HG03108 (cell line): ENCODE results near the gene PLCD1.
"Not testable (repeated sequence)": the region's sequence is repeated elsewhere in the genome, so short reads cannot be mapped to it uniquely, and the experiment has no call there.

ENCODE experiments used
- ATAC-seq: cut with Tn5 transposase; IDR thresholded peaks from one replicate; pipeline ENCODE4 v1.9.1; 2021; ENCODE audit warnings: moderate library complexity; ENCODE audit not compliant: unreplicated experiment

Gene PLCD1

GRCh38 chr3:38029400-38030125 is at the start of gene PLCD1:
Gene PLCD1, minus strand, starts transcription at chr3:38029642. Its CDS starts 103 bp downstream, at chr3:38029539.
- no peak for ATAC-seq

DNA sequence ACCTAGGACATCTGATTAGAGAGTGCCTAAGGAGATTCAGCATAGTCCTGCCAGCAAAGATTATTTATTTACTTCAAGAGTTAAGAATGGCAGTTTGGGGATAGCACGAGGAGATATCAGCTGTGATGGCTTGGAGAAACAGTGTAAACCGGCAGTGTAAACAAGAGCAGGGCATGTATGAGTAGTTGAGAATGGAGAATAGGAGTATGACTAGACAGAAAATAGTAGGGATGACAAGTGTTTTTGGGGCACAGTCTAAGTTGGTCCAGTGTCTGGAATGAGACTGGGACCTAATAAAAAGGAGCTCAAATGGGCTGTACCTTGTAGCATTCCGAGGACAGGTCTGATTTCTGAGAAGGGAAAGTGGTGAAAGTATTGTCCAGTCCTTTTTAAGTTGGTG is 47.6 kb upstream of the PLCD1 start:
- not testable (repeated sequence) for ATAC-seq

GRCh38 chr3:38070013-38070412 is 40.6 kb upstream of the PLCD1 start:
- ATAC-seq, result no peak

- ATAC-seq, result no peak
Measured at GRCh38 chr3:38067508-38068233, 38.2 kb upstream of the PLCD1 start.

GRCh38 chr3:38064453-38064852 is 35.0 kb upstream of the PLCD1 start:
- not testable (repeated sequence) for ATAC-seq

GRCh38 chr3:38062809-38063208 is 33.4 kb upstream of the PLCD1 start:
- ATAC-seq, result no peak

DNA sequence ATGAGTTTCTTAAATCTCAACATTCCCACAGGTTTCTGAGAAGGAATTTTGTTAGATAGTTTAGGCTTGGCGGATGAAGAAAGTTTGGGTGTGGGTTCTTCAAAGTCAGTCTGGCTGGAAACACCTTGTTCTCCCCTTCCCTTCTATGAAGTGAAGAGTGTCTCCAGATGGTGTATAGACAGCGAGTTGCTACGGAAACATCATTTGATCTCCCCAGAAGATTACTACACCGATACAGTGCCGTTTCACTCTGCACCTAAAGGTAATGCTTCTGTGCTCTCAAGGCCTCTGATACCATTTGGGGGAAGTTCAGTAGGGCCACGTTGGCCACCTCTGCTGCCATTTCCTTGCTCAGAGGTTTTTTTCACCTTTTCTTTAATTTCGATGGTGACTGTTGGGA is 30.1 kb upstream of the PLCD1 start:
- ATAC-seq, result no peak

GRCh38 chr3:38059148-38059547 is 29.7 kb upstream of the PLCD1 start:
- no peak for ATAC-seq

DNA sequence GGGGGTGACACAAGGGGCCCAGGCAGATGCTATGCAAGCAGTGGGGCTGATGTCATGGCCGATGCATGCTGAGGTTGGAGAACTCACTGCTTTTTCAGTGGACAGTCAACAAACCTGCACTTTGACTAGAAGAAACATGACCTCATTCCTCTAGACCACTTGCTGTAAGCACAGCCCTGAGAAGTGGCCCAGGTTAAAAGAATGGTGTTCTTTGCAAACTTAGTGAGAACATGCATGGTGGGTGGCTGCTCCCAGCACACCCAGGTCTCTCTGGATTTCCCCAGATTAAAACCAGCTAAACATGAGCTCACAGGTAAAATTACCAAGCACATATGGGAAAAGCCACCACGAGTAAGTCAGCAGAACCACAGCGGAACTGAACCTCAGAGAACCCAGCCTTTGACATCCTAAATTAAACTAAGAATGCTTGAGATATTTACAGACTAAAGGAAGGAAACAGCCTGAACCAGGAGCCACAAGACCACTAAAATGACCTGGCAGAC is 25.1 kb upstream of the PLCD1 start:
- no peak for ATAC-seq

- not testable (repeated sequence) for ATAC-seq
Measured at GRCh38 chr3:38053813-38054498, 24.5 kb upstream of the PLCD1 start.

- not testable (repeated sequence) for ATAC-seq
Measured at GRCh38 chr3:38053286-38053685, 23.8 kb upstream of the PLCD1 start.

- ATAC-seq, result no peak
Measured at GRCh38 chr3:38051131-38051530, 21.7 kb upstream of the PLCD1 start.

DNA sequence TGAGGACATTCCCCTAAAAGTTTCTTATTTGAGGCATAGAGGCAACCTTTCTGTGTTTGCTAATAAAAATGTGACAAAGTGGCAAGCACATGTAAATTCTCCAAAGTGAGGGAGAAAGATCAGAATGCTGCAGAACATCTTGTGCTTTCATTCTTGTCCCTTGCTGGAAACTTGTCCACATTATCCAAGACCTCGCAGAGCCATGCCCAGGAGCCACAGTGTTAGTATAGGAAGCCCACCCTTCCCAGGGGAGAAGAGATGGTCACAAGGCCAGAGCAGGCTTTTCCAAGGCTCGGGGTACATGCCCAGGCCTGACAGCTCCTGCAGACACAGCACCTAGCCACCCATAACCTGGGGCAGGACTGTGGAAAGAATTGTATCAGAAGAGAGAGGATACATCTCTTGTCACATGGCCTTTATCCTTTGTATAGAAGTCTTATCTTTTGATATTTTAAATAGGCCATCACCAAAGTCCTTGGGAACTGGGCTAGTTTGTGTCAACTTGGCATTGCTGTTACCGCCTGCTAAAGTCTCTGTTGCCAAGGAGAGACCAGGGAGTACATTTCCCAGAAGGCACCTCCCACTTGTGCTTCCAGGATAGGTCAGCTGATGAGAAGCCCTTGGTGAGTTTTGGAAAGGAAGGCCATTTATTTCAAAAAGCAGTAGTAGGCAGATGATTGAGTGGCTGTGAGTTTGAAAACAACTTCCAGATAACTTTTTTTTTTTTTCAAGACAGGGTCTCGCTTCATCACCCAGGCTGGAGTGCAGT is 20.1 kb upstream of the PLCD1 start:
- no peak for ATAC-seq

GRCh38 chr3:38047896-38048295 is 18.5 kb upstream of the PLCD1 start:
- no peak for ATAC-seq

GRCh38 chr3:38046821-38047220 is 17.4 kb upstream of the PLCD1 start:
- ATAC-seq, result no peak

DNA sequence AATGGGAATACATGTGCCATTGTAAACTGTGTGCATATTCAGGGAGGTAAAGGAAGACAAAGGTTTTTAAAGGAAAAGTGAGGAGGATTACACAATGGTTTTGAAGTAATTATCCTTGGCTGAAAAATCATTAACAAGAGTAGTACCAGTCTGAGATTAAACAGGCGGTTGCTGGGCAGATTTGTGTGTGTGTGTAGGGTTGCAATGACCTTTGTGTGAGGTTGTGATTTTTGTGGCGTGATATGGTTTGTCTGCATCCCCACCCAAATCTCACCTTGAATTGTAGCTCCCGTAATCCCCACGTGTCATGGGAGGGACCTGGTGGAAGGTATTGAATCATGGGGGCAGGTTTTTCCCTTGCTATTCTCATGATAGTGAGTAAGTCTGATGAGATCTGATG is 16.6 kb upstream of the PLCD1 start:
- no peak for ATAC-seq

DNA sequence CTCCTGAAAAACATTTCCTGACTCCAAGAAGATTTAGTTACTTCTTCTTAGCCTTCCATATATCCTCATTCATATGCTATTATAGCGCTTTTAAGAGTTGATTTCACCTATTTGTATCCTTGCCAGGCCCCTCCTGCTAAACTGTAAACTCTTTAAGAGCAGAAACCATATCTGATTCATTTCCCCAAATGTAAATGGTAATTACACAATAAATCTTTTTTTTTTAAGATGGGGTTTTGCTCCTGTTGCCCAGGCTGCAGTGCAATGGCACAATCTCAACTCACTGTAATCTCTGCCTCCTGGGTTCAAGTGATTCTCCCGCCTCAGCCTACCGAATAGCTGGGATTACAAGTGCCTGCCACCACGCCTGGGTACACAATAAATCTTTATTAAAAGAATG is 14.0 kb upstream of the PLCD1 start:
- no peak for ATAC-seq

DNA sequence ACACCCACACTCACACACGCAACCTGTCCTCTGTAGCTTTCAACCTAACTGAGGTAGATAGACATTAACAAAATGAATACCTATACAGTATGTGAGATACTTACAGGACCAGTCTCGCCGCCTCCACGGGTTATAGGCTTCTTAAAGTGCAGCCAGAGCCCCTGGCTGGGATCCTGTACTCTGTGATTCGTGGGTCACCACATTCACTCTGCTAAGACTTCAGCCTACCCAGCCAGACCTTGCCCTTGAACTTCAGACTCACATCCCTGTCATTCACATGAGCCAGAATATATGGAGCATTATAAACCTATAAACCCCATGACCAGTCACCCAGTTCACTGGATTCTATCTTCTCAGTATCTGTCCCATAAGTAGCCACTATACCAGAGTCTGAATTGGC is 11.0 kb upstream of the PLCD1 start:
- ATAC-seq, result no peak

- peak; percentile 73 for ATAC-seq
Measured at GRCh38 chr3:38039899-38040261, 10.4 kb upstream of the PLCD1 start.

GRCh38 chr3:38039101-38039898 is 9.9 kb upstream of the PLCD1 start, which contains the start of gene DLEC1:
Gene DLEC1, plus strand, starts transcription at chr3:38039208. Its CDS starts 18 bp downstream, at chr3:38039226.
- ATAC-seq, result peak; percentile 84
